ENCODE data around the gene PTDSS2. TPM values are rescaled to one million over a fixed set of nuclear protein-coding genes. Genes with fewer than 3 reads are reported as not detected.

PTDSS2 gene
- total and polyA plus RNA-seq, 9 of the 15 experiments (the other 6 are each of a cell fraction or from before 2014, with no cell fraction given) = 0.45 to 53.9 (median 17.2) TPM

- no peak for TF ChIP-seq ZNF644 (tag; IDR thresholded peaks at IDR 0.05; ENCODE audit: low read depth)
- no peak for TF ChIP-seq ZC3H4 (CRISPR knock-in tag; IDR thresholded peaks at IDR 0.05; ENCODE audit: borderline replicate concordance)
- no peak for TF ChIP-seq RBM39 (optimal IDR thresholded peaks at IDR 0.05; ENCODE audit: low read depth, low read length)
- TF ChIP-seq THRA (IDR thresholded peaks at IDR 0.05) = no peak
- TF ChIP-seq PURB (CRISPR knock-in tag; IDR thresholded peaks at IDR 0.05; ENCODE audit: low read depth) = no peak
- TF ChIP-seq AFF1 (IDR thresholded peaks at IDR 0.05; ENCODE audit: low read depth in 1 of 2, partially characterized antibody in 2 of 2) = no peak
- peak in 1 of 2 experiments; percentile 73; a peak in 2 of 4 replicates for TF ChIP-seq NONO (IDR thresholded peaks at IDR 0.05; ENCODE audit: low read depth in 2 of 2, low read length in 1 of 2)
- TF ChIP-seq ZNF830 (CRISPR knock-in tag; IDR thresholded peaks at IDR 0.05) = no peak
- no peak for TF ChIP-seq RAD21 (CRISPR knock-in tag; conservative IDR thresholded peaks at IDR 0.05 in 1 of 2, IDR thresholded peaks at IDR 0.05 in 1 of 2)
- TF ChIP-seq ZNF311 (CRISPR knock-in tag; IDR thresholded peaks at IDR 0.05) = no peak
- no peak for TF ChIP-seq ZNF347 (CRISPR knock-in tag; IDR thresholded peaks at IDR 0.05; ENCODE audit: low read depth)
- TF ChIP-seq NFRKB (IDR thresholded peaks at IDR 0.05; ENCODE audit: low read depth) = no peak
- peak; percentile 71 for TF ChIP-seq ASH1L (IDR thresholded peaks at IDR 0.05; ENCODE audit: borderline replicate concordance, low read depth, partially characterized antibody)
- TF ChIP-seq TBL1XR1 (IDR thresholded peaks at IDR 0.05; ENCODE audit: low read length in 2 of 2) = 0 out of 4 replicates have a peak, but pooled peaks of 1 of the 2 experiments have one; percentile 20
- no peak for TF ChIP-seq ZNF507 (tag; conservative IDR thresholded peaks at IDR 0.05)
- TF ChIP-seq CREB3 (tag; conservative IDR thresholded peaks at IDR 0.05; ENCODE audit: low read depth) = no peak
- TF ChIP-seq EHMT2 (IDR thresholded peaks at IDR 0.05) = no peak
These were observed 85.7 kb downstream of the PTDSS2 start, which contains the start of gene HRAS (continued) for GRCh38 chr11:535519-536454.
